ENCODE measurements around the gene R3HCC1L.

DNA sequence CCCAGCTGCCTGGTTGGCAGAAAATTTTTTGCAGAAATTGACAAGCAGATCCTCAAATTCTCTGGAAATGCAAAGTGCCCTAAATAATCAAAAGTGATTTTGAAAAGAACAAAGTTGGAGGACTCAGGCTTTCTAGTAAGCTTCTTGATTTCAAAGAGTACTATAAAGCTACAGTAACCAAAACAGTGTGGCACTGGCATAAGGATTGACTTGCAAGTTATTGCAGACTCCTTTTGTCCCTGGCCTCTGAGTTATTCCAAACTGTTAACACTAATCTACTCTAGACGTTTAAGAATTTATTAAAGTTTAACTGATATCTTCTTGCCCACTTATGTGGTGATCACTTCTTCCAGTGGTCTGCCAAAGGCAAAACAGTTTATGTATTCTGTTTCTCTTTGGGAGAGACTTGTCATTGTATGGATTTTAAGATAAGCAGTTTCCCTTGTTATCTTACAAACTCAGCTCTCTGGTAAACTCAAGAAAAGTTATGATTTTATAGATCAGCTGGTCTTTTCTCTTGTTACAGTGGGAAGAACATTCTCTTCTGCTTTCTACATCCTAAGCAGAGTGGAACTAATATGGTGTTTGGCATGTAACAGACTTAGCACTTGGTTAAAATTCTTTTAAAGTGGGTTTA is 92.2 kb downstream of the R3HCC1L start:
- TF ChIP-seq GATA3 (IDR thresholded peaks at IDR 0.05; ENCODE audit: low read depth, low read length), result no peak
- TF ChIP-seq GATA2 (IDR thresholded peaks at IDR 0.05; ENCODE audit: low read depth, low read length), result no peak

All from SH-SY5Y (cell line).